ENCODE data around the gene RTN4RL2. TPM values are rescaled to one million over a fixed set of nuclear protein-coding genes. Genes with fewer than 3 reads are reported as not detected.

The RTN4RL2 gene
- total RNA-seq, 1 experiment from 2014 or later = 15.5 TPM

GRCh38 chr11:57424792-57425564, 35.4 kb upstream of the RTN4RL2 start:
- CTCF ChIA-PET = interaction anchor here (0.9 to 4.2 kb wide), 7 partner anchors 33 to 175 kb away, joined by 3 to 26 read pairs (median 4); partner anchors contain the start of gene RTN4RL2
- ATAC-seq (peak; percentile 14; the same call in 1 of the 2 replicates), DNase-seq (ENCODE audit: low spot score) (no peak)
- POLR2A ChIA-PET = no interaction called here
- Mint-ChIP-seq H3K4me1 (peaks cover 27% of the 10 kb centered on the region), H3K9me3 (no peaks in the 10 kb centered on the region), H3K27ac (no peak overlapping the region), H3K36me3 (peaks cover 21% of the 10 kb centered on the region), H3K4me3 (no peak overlapping the region; the same call in 1 of the 2 replicates), H3K27me3 (ENCODE audit: low read depth) (peaks cover 36% of the 10 kb centered on the region)
- TF ChIP-seq RORB (CRISPR knock-in tag; IDR thresholded peaks at IDR 0.05) (no peak), ZNF423 (CRISPR knock-in tag; IDR thresholded peaks at IDR 0.05) (no peak), ZNF281 (CRISPR knock-in tag; IDR thresholded peaks at IDR 0.05) (no peak), FOXK1 (CRISPR knock-in tag; IDR thresholded peaks at IDR 0.05) (no peak), AR (CRISPR knock-in tag; IDR thresholded peaks at IDR 0.05) (no peak), HMGA2 (CRISPR knock-in tag; IDR thresholded peaks at IDR 0.05) (no peak), SOX15 (CRISPR knock-in tag; IDR thresholded peaks at IDR 0.05) (no peak), SMAD3 (CRISPR knock-in tag; IDR thresholded peaks at IDR 0.05; ENCODE audit: borderline replicate concordance) (no peak)
- TF ChIP-seq, protein P1, sequence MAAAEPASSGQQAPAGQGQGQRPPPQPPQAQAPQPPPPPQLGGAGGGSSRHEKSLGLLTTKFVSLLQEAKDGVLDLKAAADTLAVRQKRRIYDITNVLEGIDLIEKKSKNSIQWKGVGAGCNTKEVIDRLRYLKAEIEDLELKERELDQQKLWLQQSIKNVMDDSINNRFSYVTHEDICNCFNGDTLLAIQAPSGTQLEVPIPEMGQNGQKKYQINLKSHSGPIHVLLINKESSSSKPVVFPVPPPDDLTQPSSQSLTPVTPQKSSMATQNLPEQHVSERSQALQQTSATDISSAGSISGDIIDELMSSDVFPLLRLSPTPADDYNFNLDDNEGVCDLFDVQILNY (CRISPR knock-in tag; IDR thresholded peaks at IDR 0.05) = no peak

- DNase-seq (ENCODE audit: low spot score) (no peak), ATAC-seq (no peak)
- ChIA-PET POLR2A (interaction anchor here (0.6 kb wide), 2 partner anchors 76 to 226 kb away, joined by 3 read pairs; no protein-coding TSS in a partner anchor), CTCF (interaction anchor here (0.6 to 4.2 kb wide), 13 partner anchors 10 to 179 kb away, joined by 3 to 26 read pairs (median 4); no protein-coding TSS in a partner anchor)
- Mint-ChIP-seq H3K36me3 (peaks cover 15% of the 10 kb centered on the region), H3K4me3 (peak overlapping the region; percentile 72), H3K4me1 (peaks cover 27% of the 10 kb centered on the region), H3K27me3 (ENCODE audit: low read depth) (peaks cover 38% of the 10 kb centered on the region), H3K9me3 (no peaks in the 10 kb centered on the region), H3K27ac (no peak overlapping the region)
- TF ChIP-seq ZNF281 (CRISPR knock-in tag; IDR thresholded peaks at IDR 0.05) = no peak
- no peak for TF ChIP-seq USF1 (CRISPR knock-in tag; IDR thresholded peaks at IDR 0.05)
- no peak for TF ChIP-seq GABPB1 (CRISPR knock-in tag; IDR thresholded peaks at IDR 0.05)
- TF ChIP-seq ATF6 (CRISPR knock-in tag; IDR thresholded peaks at IDR 0.05) = no peak
- TF ChIP-seq ZNF512 (CRISPR knock-in tag; IDR thresholded peaks at IDR 0.05; ENCODE audit: borderline replicate concordance) = no peak
- TF ChIP-seq GRHL2 (CRISPR knock-in tag; IDR thresholded peaks at IDR 0.05; ENCODE audit: insufficient replicate concordance, severe bottlenecking) = no peak
These were observed 34.5 kb upstream of the RTN4RL2 start for GRCh38 chr11:57425565-57426438.

All from WTC11 (cell line).